Type B pancreatic cell (in vitro differentiated cells): Measurements from ENCODE around the gene OSCP1. TPM values are rescaled to one million over a fixed set of nuclear protein-coding genes. Genes with fewer than 3 reads are reported as not detected.

Source experiments
- DNase-seq: peaks from one replicate; pipeline ENCODE4 v3.0.0; 2021; ENCODE audit warnings: mixed read lengths; ENCODE audit not compliant: unreplicated experiment; ENCODE audit errors: extremely low spot score
- H3K27ac Mint-ChIP-seq: 2 replicates; pipeline ENCODE4 v1.8.0; 2021; ENCODE audit warnings: mild to moderate bottlenecking, mixed read lengths
- H3K27me3 Mint-ChIP-seq: 2 replicates; pipeline ENCODE4 v1.8.0; 2021; ENCODE audit warnings: mixed read lengths
- H3K36me3 Mint-ChIP-seq: 2 replicates; pipeline ENCODE4 v1.8.0; 2021; ENCODE audit warnings: mixed read lengths
- H3K4me1 Mint-ChIP-seq: one replicate; pipeline ENCODE4 v1.8.0; 2021; ENCODE audit warnings: mixed read lengths; ENCODE audit not compliant: unreplicated experiment
- H3K4me3 Mint-ChIP-seq: 2 replicates; pipeline ENCODE4 v1.8.0; 2021; ENCODE audit warnings: mild to moderate bottlenecking, mixed read lengths
- H3K9me3 Mint-ChIP-seq: 2 replicates; pipeline ENCODE4 v1.8.0; 2021; ENCODE audit warnings: mixed read lengths
- total RNA-seq: library from RNA; stranded (reverse); gene quantifications from 2 replicates; pipeline ENCODE4 v1.2.1, GENCODE V29; 2021; ENCODE audit warnings: low replicate concordance
- TF ChIP-seq, protein P1 (sequence below): fragments of 200-600 bp; sonication (generic); conservative IDR thresholded peaks from 2 replicates; pipeline ENCODE4 v1.5.0; 2021; ENCODE audit warnings: antibody characterized with exemption, mild to moderate bottlenecking

The OSCP1 gene
- total RNA-seq, 1 donor from 2014 or later, result 15.3 TPM

DNA sequence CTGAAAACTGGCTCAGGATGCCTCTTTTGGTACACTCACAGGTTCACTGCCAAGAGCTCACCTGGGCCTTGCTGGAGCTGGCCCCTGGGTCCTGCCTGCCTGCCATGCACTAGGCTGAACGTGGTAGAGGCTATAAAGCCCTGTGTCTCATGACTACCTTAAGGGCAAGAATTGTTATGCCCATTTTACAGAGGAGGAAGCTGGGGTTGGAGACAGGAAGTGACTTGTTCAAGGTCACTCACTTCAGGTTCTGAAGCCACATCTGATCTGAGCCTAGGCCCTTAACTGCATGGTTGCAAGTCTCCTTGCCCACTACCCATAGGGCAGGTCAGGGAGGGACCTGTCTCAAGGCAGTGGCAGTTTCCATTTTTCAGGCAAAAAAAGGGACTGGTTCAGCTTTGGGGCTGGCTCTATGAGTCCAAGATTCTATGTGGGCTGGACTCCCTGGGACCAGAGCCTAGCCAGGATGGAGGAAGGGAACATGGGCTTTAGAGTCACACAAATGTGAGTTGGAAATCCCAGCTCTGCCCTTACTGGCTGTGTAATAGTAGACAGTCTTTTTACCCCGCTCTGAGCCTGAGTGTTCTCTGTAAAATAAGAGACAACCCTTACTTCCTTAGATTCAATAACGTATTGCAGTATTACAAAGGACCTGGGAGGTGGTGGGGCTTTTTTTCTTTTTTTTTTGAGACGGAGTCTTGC, 72.3 kb downstream of the OSCP1 start:
- Mint-ChIP-seq H3K27me3 (no peaks in the 10 kb centered on the region), H3K36me3 (peaks cover 4% of the 10 kb centered on the region), H3K9me3 (no peaks in the 10 kb centered on the region), H3K4me3 (no peak overlapping the region), H3K27ac (no peak overlapping the region), H3K4me1 (peaks cover 40% of the 10 kb centered on the region)
- DNase-seq, result no peak
- TF ChIP-seq, protein P1, sequence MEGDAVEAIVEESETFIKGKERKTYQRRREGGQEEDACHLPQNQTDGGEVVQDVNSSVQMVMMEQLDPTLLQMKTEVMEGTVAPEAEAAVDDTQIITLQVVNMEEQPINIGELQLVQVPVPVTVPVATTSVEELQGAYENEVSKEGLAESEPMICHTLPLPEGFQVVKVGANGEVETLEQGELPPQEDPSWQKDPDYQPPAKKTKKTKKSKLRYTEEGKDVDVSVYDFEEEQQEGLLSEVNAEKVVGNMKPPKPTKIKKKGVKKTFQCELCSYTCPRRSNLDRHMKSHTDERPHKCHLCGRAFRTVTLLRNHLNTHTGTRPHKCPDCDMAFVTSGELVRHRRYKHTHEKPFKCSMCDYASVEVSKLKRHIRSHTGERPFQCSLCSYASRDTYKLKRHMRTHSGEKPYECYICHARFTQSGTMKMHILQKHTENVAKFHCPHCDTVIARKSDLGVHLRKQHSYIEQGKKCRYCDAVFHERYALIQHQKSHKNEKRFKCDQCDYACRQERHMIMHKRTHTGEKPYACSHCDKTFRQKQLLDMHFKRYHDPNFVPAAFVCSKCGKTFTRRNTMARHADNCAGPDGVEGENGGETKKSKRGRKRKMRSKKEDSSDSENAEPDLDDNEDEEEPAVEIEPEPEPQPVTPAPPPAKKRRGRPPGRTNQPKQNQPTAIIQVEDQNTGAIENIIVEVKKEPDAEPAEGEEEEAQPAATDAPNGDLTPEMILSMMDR, result no peak

DNA sequence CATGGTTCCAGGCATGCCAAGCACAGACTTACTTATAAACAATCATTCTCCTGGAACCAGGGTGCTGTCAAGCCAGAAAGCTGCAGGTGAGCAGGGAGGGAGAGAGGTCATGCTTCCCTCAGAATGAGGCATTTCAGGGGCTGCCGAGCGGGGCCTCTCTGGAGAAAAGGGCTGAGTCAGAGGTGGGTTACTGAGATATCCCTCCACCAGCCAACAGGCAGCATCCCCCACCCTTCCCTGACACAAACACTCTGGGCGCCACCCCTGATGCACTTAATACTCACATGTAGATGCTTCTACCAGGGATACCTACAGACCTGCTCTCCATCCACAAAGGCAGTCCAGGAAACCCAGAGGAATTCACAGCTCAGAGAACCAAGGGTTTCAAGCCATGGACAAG, 77.6 kb downstream of the OSCP1 start:
- TF ChIP-seq, protein P1, result no peak
- H3K27me3 Mint-ChIP-seq, result no peaks in the 10 kb centered on the region
- no peaks in the 10 kb centered on the region for H3K9me3 Mint-ChIP-seq
- peaks cover 37% of the 10 kb centered on the region for H3K4me1 Mint-ChIP-seq
- H3K27ac Mint-ChIP-seq, result no peak overlapping the region
- peaks cover 4% of the 10 kb centered on the region for H3K36me3 Mint-ChIP-seq
- DNase-seq, result no peak
- H3K4me3 Mint-ChIP-seq, result no peak overlapping the region

DNA sequence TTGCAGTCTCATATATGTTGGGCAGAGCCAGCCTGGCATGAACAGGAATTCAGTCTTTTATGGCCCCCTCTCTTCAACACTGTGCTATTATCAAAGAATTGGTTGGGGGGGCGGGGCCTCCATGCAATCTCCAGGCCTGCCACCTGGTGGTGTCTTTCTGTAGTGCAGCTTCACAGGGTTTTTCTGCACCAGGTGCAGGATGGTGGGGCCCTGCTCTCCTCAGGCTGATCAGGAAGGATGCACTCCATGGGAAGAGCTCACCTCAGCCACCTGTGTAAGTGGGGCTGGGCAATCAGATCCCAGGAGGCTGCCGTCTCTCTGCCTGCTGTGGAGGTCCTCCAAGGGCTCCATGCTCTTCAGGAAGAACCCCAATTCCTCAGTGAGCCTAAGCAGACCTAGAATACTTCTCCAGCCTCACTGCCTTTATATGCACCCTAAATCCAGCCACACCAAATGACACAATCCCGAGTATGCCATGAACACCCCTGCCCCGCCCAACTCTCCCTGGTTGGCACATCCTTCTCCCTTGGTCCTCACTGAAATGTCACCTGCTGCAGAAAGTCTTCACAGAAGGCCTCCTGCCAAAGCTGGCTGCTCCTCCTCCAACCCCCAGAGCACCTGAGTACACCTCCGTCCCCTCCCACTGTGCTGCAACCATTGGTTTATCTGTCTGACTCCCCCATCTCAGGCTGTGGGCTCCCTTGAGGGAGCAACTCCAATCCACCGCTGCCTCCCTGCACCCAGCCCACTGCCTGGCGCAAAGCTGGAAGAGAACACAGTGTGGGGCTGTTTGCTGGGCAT, 81.0 kb downstream of the OSCP1 start:
- H3K27ac Mint-ChIP-seq, result peak overlapping the region; percentile 66
- H3K4me1 Mint-ChIP-seq, result peaks cover 31% of the 10 kb centered on the region
- no peak overlapping the region for H3K4me3 Mint-ChIP-seq
- DNase-seq, result peak; percentile 87
- no peaks in the 10 kb centered on the region for H3K36me3 Mint-ChIP-seq
- H3K27me3 Mint-ChIP-seq, result no peaks in the 10 kb centered on the region
- TF ChIP-seq, protein P1, result peak; percentile 94
- no peaks in the 10 kb centered on the region for H3K9me3 Mint-ChIP-seq

Other genes starting within 250 kb of the OSCP1 start
- 122 and 135 TPM in 2 replicates for gene THRAP3, start 226.0 kb downstream of the OSCP1 start, total RNA-seq
- gene SH3D21, start 144.1 kb downstream of the OSCP1 start, total RNA-seq, result 15.7 and 32.5 TPM in 2 replicates
- 23.3 and 39.5 TPM in 2 replicates for gene EVA1B, start 126.8 kb downstream of the OSCP1 start, total RNA-seq
- gene STK40, start 64.5 kb downstream of the OSCP1 start, total RNA-seq, result 58.5 and 59.5 TPM in 2 replicates
- 32.3 and 36.4 TPM in 2 replicates for gene LSM10, start 52.5 kb downstream of the OSCP1 start, total RNA-seq
- gene MRPS15, start 13.9 kb upstream of the OSCP1 start, total RNA-seq, result 69.4 and 69.5 TPM in 2 replicates
- gene CSF3R, start 32.5 kb upstream of the OSCP1 start, total RNA-seq, result 2.1 and 10.6 TPM in 2 replicates